Fibroblast of pulmonary artery (primary cell): Measurements from ENCODE around the gene ZNF235.
"Not testable (repeated sequence)": the region's sequence is repeated elsewhere in the genome, so short reads cannot be mapped to it uniquely, and the experiment has no call there.

Source experiments
- DNase-seq: peaks from one replicate; pipeline ENCODE4 v3.0.0-alpha.2; 2010; ENCODE audit warnings: low read depth
- H3K4me3 ChIP-seq: replicated peaks from 2 replicates; pipeline ENCODE4 v1.5.1; 2011; ENCODE audit warnings: low read depth, mild to moderate bottlenecking, control low read depth, low read length, moderate library complexity
- CTCF ChIP-seq: IDR thresholded peaks from 2 replicates; pipeline ENCODE4 v1.5.1; 2011; ENCODE audit warnings: mild to moderate bottlenecking, control low read depth, low read length, inconsistent platforms; ENCODE audit errors: missing control alignments

ZNF235 gene

GRCh38 chr19:44258835-44259413, 45.9 kb downstream of the ZNF235 start:
- no peak overlapping the region for H3K4me3 ChIP-seq
- no peak for DNase-seq
- TF ChIP-seq CTCF, result no peak

DNA sequence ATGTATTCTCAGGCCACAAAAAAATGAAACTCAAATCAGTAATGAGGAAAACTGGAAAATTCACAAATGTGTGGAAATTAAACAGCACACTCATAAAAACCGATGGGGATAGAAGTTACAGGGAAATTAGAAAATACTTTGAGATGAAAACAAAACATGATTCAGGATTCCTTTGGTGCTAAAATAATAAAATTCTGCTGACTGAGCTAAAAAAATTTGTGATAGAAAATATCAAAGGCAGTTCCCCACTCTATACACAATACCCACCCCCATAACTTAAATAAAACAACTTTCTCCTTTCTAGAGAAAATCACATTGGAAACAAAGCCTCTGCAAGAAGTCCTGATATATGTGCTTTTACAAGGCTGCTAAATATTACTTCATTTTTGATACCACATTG, 46.7 kb downstream of the ZNF235 start:
- DNase-seq, result no peak
- H3K4me3 ChIP-seq, result no peak overlapping the region
- no peak for TF ChIP-seq CTCF

GRCh38 chr19:44255705-44256411, 49.0 kb downstream of the ZNF235 start:
- no peak for DNase-seq
- H3K4me3 ChIP-seq, result no peak overlapping the region
- TF ChIP-seq CTCF, result no peak

- TF ChIP-seq CTCF, result no peak
- no peak for DNase-seq
These were observed 50.3 kb downstream of the ZNF235 start for GRCh38 chr19:44254496-44254895.

DNA sequence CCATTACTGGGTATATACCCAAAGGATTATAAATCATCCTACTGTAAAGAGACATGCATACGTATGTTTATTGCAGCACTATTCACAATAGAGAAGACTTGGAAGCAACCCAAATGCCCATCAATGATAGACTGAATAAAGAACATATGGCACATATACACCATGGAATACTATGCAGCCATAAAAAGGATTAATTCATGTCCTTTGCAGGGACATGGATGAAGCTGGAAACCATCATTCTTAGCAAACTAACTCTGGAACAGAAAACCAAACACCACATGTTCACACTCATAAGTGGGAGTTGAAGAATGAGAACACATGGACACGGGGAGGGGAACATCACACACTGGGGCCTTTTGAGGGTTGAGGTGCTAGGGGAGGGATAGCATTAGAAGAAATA, 51.4 kb downstream of the ZNF235 start:
- not testable (repeated sequence) for H3K4me3 ChIP-seq, DNase-seq

More at GRCh38 chr19:44254496-44254895, 50.3 kb downstream of the ZNF235 start:
- no peak overlapping the region for H3K4me3 ChIP-seq

DNA sequence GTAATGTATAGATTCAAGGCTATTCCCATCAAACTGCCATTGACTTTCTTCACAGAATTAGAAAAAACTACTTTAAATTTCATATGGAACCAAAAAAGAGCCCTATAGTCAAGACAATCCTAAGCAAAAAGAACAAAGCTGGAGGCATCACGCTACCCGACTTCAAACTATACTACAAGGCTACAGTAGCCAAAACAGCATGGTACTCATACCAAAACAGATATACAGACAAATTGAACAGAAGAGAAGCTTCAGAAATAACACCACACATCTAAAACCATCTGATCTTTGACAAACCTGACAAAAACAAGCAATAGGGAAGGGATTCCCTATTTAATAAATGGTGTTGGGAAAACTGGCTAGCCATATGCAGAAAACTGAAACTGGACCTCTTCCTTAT, 52.5 kb downstream of the ZNF235 start:
- not testable (repeated sequence) for H3K4me3 ChIP-seq, DNase-seq

DNA sequence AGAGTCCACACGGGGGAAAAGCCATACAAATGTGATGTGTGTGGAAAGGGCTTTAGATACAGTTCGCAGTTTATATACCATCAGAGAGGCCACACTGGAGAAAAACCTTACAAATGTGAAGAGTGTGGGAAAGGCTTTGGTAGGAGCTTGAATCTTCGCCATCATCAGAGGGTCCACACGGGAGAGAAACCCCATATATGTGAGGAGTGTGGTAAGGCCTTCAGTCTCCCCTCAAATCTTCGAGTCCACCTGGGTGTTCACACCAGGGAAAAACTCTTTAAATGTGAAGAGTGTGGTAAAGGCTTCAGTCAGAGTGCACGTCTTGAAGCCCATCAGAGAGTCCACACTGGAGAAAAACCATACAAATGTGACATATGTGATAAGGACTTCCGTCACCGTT, 68.4 kb downstream of the ZNF235 start:
- no peak overlapping the region for H3K4me3 ChIP-seq
- DNase-seq, result no peak
- no peak for TF ChIP-seq CTCF
